Stimulated activated CD4-positive, alpha-beta T cell treated with anti-CD3 and anti-CD28 coated beads, TNF-alpha, amount 100 ng/mL, for 24 hours (primary cell): ENCODE measurements around the gene WDR20.

ENCODE experiments used
- DNase-seq, 3 experiments: peaks; one replicate each; pipeline ENCODE4 v3.0.0-alpha.2; 2020; ENCODE audit warnings: low read depth in 3 of 3

Gene WDR20

DNA sequence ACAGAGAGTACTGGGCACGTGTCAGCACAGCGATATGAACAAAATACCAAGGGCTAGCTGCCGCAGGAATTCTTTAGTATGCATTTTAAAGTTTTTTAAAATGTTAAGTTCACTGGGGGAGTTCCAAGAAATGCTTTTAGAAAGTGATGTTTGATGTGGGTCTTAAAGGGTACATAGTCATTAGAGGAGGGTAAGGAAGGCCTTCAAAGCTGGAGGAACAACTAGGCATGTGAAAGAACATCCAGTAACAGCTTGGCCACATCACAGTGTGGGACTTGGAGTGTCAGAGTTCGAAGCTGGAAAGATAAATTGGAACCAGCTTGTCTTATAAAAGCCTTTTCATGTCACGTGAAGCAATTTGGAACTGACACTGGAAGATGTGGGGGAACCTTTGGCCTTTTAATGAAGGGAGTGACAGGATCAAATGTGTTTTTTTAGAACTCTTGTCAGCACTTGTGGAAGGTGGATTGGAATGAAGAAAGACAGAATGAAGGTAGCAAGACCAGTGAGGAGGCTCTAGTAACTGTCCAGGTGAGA, 57.7 kb downstream of the WDR20 start:
- DNase-seq, result no peak

DNA sequence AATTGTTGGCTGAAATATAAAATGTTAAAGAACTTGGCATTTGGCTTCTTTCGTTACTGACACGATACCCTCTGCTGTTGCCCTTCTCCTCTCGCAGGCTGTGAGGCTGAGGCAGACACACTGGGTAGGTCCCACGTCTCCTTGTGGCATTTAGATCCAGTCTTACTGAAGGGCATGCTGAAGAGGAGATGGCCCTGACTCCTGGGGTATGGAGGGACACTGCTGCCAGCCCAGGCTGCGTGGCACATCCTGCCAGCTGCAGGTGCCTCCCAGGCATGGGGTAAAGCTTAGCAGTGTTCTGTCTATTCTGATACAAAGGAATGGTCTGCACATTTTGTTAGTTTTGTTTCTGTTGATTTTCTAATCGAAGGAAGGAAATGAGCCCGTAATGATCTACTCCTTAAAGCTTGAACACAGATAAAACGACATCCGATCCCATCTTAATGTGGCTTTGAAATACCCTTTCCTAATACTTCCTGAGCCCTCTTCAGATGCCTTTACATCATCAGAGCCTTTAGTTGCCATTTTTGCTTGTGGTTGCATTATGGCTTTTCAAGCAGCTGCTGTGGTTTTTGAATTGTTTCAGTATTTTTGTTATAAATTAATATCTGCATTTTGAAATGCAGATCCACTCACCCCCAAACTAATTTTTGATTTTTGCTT, 61.1 kb downstream of the WDR20 start:
- DNase-seq, result no peak

DNA sequence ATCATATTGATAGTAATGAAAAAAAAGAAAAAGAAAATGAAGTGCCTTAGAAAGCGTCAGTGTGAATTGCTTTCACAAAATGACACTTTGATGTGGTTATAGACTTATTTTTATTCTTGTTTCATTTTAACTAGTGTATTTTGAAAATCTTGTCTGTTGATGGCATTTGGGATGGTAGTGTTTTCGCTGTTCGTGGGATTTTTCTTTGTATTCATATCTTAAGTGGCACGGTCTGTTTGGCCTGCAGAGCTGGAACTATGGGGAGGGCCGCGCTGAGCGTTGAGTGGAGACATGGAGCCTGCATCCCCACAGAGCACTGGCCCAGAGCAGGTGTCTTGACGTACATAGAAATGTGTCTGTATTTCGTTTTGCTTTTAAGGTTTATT, 61.6 kb downstream of the WDR20 start:
- no peak for DNase-seq

DNA sequence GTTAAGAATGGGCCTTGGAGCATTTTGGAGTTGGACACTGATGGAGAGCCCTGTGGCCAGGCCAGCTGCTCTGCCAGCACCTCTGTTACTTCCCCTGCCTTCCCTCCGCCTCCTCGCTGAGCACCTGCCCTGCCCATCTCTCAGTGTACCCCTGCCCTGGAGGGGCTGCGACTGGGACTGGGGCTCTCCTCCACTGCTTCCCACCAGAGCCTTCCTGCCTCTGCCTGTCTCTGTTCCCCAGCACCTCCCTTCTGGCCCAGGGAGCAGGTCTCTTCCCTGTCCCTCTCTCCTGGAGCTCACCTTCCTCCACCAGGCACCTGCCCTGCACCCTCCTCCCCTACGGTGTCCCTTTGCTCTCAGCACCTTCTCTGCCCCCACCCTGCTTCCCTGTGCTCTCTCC, 62.1 kb downstream of the WDR20 start:
- DNase-seq, result no peak

DNA sequence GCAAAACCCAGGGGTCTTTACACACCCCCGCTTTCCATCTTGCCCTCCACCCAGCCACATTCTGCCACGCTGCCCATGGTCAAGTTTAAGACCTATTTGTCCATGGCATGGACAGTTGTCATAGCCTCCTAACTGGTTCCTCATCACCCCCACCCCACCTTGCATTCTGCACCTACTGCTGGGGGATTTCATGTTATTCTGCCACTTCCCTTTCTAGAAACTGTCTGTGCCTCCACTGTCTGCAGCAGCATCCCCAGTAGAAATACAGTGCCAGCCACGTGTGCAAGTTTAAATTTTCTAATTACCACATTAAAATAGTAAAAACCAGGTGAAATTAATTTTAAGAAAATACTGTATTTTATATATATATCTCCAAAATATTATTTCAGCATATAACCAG, 63.2 kb downstream of the WDR20 start:
- DNase-seq, result no peak

DNA sequence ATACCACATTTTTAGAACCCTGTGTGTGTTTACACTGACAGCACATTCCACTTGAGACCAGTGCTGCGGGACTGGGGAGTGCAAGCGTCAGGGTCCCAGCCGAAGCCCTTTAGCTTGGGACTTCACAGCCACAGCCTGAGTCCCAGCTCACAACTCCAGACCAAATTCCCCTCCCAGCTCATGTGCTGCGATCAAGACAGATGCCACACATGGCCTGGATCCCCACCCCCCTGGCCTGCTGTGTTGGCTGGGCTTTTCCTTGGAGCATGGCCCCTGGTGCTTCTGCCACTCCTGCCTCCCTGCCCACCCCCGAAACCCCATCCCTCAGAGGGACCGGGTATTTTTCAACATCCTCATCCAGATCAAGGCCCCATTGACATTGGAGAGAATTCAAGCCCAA, 63.7 kb downstream of the WDR20 start:
- no peak for DNase-seq

DNA sequence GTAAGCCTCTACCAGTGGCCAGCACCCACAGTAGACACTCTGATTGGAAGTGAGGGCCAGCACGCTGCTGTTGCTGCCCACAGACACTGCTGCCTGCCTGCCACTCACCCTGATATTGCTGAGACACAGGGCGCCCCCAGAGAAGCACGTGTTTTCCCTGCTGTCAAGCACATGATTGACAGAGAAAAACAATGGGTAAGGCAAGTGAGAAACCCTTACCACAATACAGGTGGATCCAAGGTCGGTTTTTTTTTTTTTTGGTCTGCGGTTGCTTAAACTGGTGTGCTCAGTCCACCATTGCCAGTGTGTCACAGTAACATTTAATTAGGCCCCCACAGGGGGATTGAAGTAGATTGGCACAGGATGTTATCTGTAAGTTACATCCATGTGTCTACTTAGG, 65.9 kb downstream of the WDR20 start:
- no peak for DNase-seq

DNA sequence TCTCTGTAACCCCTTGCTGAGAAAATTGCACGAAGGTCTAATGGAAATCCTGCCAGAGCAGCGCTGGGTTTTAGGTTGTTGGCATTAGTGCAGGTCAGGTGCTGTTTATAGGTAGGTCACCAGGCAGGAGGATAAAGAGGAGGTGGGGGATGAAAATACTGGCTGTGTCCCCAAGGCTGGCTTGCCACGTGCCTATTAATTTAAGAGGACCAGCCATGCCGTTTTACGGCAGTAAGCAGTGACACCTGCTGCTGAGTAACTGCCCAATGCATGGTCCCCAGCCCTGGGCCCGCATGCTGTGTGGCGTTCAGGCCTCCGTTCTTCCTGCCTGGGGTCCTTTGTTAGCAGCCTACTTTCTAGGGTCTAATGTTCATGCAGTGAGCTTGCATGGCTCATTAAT, 67.2 kb downstream of the WDR20 start:
- no peak for DNase-seq

DNA sequence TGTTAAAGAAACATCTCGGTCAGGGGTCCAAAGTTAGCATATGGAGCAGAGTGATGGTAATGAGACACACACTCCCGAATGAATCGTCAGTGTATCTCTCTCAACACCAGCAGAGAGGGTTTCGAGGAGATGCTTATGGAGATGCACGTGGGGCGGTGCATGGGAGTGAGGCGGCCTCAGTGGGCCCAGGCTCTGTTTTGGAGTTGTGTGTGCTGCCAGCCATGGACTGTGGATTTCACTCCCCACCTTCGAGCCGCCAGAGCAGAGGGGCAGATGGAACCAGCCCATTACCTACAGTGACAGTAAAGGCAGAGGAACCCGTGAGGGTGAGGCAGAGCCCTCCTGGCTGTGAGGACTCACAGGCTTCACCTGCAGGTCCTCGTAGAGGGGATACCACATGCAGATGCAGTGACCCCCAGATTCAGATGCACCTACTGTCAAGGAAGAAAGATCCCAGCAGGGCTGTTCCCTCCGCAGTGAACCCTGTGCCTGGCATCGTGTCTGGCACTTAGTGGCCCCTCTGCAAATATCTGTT, 68.2 kb downstream of the WDR20 start:
- DNase-seq, result no peak

DNA sequence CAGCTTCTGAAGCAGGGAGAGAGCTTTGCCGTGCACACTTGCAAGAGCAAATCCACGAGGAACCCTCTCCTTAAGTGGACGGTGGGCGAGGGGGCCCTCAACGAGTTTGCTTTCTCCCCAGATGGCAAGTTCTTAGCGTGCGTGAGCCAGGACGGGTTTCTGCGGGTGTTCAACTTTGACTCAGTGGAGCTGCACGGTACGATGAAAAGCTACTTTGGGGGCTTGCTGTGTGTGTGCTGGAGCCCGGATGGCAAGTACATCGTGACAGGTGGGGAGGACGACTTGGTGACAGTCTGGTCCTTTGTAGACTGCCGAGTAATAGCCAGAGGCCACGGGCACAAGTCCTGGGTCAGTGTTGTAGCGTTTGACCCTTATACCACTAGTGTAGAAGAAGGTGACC, 69.0 kb downstream of the WDR20 start:
- DNase-seq, result no peak

DNA sequence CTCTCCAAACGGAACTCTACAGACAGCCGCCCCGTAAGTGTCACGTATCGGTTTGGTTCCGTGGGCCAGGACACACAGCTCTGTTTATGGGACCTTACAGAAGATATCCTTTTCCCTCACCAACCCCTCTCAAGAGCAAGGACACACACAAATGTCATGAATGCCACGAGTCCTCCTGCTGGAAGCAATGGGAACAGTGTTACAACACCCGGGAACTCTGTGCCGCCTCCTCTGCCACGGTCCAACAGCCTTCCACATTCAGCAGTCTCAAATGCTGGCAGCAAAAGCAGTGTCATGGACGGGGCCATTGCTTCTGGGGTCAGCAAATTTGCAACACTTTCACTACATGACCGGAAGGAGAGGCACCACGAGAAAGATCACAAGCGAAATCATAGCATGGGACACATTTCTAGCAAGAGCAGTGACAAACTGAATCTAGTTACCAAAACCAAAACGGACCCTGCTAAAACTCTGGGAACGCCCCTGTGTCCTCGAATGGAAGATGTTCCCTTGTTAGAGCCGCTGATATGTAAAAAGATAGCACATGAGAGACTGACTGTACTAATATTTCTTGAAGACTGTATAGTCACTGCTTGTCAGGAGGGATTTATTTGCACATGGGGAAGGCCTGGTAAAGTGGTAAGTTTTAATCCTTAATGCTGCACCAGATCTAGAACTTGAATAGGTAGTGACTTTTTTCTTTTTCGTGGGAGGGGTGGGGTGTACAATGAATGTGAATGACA, 69.7 kb downstream of the WDR20 start:
- no peak for DNase-seq

DNA sequence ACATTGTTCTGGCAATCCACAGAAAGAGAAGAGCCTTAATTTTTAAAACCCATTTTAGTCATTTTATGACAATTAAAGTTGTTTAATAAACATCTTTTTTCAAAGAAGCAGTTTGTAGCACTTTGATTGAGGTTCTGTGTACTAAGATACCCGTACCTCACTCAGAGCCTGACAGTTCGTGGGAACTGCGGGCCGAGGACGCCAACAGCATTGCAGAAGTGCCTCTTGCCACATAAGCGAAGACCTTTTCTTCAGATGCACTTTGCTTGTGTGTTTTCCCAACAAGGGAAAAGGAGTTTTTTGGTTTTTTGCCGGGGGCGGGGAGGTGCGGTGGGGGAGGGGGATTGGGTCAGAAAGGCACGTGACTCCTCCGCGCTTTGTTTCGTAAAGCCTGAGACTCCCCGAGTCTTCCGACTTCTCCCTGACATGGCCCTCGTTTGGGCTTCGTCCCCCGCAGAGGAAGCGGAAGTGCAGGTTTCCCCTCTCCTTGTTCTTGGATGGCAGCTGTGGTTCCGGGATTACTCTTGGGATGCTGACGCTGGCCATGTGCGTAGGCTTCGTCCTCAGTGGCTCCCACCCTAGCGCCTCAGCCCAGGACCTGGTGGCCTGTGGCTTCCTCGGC, 70.8 kb downstream of the WDR20 start:
- DNase-seq, result no peak

DNA sequence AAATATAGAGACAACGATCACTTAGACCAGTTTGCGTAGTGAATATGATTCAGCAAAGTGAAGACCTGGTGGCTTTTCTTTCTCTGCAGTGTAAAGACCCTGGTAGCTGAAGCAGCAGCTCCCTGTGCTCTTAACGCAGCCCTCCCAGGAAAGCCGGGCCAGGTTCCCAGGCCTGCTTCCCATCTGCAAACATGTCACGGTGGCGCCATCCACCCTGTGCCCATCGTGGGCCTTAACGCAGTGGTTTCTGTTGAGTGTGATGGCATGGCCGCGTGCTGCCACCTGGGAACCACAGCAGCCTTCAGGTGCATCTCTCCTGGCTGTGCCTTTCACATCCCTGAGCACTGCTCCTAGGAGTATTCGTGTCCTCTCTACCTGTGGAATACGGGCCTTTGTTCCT, 71.5 kb downstream of the WDR20 start:
- DNase-seq, result no peak

DNA sequence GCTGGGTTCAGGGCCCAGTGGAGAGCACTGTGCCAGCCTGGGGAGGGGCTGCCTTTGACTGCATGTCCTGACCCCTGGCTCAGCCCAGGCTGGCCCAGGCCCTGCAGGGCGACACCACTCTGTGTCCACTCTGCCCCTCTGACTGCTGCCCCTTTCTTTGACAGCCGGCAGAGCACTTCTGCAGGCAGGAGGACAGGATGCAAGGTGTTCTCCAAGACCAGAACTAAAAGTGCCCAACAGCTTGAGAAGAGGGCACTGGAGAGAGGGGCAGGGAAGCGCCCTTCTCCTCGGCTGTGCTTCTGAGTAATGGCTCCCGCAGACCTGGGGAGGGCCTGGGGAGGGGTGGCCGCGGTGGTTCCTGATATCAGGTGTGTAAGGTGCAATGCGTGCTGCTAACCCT, 72.7 kb downstream of the WDR20 start:
- DNase-seq, result no peak

DNA sequence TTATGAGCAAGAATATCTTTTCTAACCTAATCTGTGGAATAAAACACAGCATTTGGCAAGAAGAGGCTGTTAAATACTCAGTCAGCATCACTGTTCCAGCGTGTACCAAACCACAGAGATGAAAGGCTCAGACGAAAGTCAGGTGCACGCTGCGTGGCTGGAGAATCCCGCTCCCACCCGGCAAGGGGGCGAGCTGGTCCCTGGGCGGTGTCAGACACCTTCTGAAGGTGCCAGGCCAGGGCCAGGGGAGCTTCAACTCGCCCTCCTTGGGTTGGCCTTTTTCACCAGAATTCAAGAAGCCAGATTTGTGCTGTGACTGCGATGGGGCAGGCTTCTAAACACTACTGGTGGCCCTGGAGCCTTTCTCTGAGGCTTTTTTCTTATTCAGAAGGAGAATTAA, 73.1 kb downstream of the WDR20 start:
- DNase-seq, result no peak

DNA sequence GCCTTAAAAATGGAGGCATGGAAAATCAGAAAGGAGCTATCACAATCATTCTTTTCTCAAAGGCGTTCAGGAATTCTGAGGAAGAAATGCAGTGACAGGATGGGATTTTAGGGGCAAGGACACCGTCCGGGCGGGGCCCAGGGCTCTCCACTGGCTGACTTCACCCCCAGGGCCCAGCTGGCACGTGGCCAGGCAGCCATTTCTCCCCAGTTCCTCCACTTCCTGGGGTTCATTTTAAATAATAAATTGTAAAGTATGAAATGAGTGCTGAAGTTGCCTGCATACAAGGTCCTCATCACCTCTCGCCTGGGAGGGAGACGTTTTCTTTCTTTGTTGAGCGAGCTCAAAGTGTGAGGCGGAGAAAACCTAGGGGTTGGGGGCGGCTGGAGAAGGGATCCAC, 73.8 kb downstream of the WDR20 start:
- no peak for DNase-seq

DNA sequence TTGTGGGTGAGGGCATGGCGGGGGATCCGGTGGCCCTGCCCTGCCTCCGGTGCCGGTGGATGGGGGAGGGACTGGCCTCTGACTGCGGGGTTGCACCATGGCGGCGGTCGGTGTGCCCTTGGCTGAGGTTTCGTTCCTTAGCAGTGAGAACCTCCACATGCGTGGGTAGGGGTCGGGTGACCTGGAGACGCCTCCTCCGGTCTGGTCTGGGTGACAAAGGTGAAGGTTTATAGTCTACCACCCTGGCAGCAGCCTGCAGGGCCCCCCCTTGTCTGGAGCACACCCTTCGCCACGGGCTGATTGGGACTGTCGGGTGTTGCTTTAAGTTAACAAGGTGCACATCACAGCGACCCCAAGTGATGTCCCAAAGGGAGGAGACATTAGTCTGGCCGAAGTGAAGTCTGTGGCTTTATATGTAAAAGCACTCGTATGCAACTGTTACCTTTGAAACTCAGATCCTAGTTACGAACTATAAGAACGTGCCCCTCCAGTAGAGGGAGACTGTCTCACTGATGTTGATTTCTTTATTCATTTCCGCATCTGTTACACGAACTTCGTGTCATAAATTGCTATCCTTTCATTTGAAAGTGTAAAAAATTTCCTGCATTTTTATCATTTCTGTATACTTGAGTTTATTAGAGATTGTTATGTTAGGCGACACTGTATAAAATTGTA, 74.4 kb downstream of the WDR20 start:
- no peak for DNase-seq

DNA sequence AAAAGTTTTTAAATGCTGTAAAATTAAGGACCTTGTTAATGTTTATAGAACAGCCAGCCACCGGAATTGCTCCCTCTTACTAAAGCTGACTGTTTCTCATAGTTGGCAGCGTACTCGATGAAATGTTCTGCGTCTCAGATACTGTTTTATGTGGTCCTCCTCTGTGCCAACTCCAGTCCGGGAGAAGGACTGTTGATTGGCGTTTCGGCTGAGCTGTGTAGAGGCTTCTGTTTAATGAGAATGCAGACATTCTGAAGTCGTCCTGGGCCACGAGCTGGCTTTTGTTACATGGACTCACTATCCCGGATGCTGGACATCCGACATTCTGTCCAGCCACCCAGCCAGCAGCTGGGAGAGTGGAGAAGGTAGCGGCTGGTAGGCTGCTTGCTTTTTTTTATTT, 75.4 kb downstream of the WDR20 start:
- no peak for DNase-seq

DNA sequence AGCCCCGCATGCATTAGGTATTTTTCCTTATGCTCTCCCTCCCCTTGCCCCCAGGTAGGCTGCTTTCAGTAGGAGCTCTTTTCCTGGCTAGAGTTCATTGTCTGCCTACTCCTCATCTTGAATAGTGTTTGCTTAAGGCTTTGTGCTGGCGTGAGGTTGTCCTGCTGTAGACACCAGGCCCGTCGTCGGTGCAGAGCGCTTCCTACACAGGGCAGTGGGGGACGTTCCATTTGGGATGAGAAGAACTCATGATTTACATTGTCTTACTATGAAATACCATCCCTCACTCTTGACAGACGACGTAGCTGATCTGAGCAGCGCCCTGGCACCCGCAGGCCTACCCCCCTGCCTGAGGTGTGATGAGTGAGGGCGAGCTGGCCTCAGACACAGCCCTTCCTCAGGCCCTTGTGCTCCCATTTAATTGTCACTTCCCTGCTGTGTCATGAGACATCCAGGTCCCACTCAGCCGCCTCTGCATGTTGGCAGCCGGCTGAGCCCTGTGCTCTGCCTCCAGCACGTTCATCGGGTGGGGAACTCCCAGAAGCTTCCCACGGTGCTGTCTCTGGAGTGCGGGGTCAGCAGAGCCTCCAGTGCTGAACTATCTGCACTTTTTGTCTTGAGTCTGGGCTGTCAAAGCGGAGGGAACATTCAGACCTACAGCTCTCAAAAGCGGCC, 76.0 kb downstream of the WDR20 start:
- no peak for DNase-seq

DNA sequence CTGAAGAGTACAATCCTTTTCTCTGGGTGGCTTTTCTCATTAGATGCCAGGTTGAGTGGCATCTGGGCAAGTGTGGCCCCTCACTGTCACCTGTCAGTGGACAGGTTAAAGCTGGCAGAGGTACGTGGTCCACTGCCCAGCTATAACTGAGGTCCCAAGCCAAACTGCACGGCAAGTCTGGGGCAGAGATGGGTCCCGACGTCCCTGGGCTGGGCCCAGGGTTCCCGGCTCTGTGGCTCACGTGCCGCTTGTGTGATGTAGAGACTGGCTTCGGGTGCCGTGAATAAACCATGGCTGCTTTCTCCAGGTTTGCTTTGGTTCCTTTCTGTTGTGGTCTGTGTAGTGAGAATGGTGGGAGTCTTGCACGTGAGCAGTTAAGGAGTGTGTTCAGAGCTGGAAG, 77.7 kb downstream of the WDR20 start:
- DNase-seq, result no peak

DNA sequence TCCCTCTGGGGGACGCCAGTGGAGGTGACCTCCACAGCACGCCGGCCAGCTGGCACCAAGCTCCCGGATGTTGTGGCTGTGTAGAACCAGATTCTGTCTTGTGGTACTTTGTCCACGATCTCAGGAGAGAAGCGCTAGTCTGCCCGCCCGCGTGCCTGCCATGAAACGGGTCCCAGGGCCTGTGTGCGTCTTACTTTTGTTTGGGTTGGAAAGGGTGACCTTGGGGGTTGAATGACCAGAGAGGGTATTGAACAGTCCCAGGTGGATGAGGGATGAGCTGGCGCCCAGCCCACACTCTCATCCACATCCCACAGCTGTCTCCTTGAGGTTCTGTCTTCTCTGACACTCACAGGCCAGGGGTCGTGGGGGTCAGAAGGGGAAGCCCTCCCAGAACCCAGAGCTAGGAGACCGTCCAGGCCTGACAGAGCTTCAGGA, 78.3 kb downstream of the WDR20 start:
- no peak for DNase-seq

DNA sequence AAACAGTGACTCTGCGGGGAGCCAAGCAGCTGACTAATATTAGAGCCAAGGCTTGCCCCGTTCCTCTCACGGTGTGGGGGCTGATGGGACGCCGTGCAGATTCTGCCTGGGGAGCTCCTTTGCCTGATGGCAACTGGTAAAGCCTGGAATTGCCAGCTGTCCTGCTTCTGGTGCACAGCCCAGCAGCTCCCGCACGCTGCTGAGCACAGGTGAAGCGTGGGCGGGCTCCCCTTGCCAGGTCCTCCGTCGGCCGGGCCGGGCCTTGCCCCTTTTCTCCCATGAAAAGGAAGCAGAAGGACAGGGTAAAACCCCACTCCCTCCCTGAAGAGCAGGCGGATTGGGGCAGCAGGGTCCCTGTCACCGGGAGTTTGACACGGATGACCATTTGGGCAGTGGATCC, 79.0 kb downstream of the WDR20 start:
- DNase-seq, result no peak
